Measurements from ENCODE around the gene SBNO2.
"Not testable (repeated sequence)": the region's sequence is repeated elsewhere in the genome, so short reads cannot be mapped to it uniquely, and the experiment has no call there.

Gene SBNO2

GRCh38 chr19:1136201-1136600 lies 37.9 kb downstream of the SBNO2 start:
- no peak for DNase-seq (ENCODE audit: low spot score)

- no peak for DNase-seq (ENCODE audit: low spot score)
Measured at GRCh38 chr19:1135454-1135853, 38.6 kb downstream of the SBNO2 start.

GRCh38 chr19:1134431-1134830 lies 39.6 kb downstream of the SBNO2 start:
- DNase-seq (ENCODE audit: low spot score): no peak

GRCh38 chr19:1133471-1133929 lies 40.6 kb downstream of the SBNO2 start:
- no peak for DNase-seq (ENCODE audit: low spot score)

GRCh38 chr19:1132552-1133383 lies 41.3 kb downstream of the SBNO2 start:
- DNase-seq (ENCODE audit: low spot score): no peak

GRCh38 chr19:1131718-1132551 lies 42.1 kb downstream of the SBNO2 start:
- DNase-seq (ENCODE audit: low spot score): peak; percentile 57

GRCh38 chr19:1130771-1131717 lies 43.0 kb downstream of the SBNO2 start:
- DNase-seq (ENCODE audit: low spot score): no peak

- DNase-seq (ENCODE audit: low spot score): no peak
Measured at GRCh38 chr19:1129535-1129934, 44.5 kb downstream of the SBNO2 start.

GRCh38 chr19:1129084-1129483 lies 45.0 kb downstream of the SBNO2 start:
- not testable (repeated sequence) for DNase-seq (ENCODE audit: low spot score)

GRCh38 chr19:1128106-1128505 lies 46.0 kb downstream of the SBNO2 start:
- no peak for DNase-seq (ENCODE audit: low spot score)

GRCh38 chr19:1126984-1127760 lies 46.9 kb downstream of the SBNO2 start:
- DNase-seq (ENCODE audit: low spot score): no peak

- DNase-seq (ENCODE audit: low spot score): no peak
Measured at GRCh38 chr19:1125601-1126467, 48.2 kb downstream of the SBNO2 start.

- no peak for DNase-seq (ENCODE audit: low spot score)
Measured at GRCh38 chr19:1123885-1124677, 50.0 kb downstream of the SBNO2 start.

- no peak for DNase-seq (ENCODE audit: low spot score)
Measured at GRCh38 chr19:1123381-1123780, 50.7 kb downstream of the SBNO2 start.

GRCh38 chr19:1122972-1123363 lies 51.1 kb downstream of the SBNO2 start:
- DNase-seq (ENCODE audit: low spot score): no peak

GRCh38 chr19:1122021-1122971 lies 51.8 kb downstream of the SBNO2 start:
- DNase-seq (ENCODE audit: low spot score): no peak

- no peak for DNase-seq (ENCODE audit: low spot score)
Measured at GRCh38 chr19:1121395-1121794, 52.7 kb downstream of the SBNO2 start.

All from Ammon's horn (tissue), 1 donor.